ENCODE measurements around the gene TTK.
"Not testable (repeated sequence)": the region's sequence is repeated elsewhere in the genome, so short reads cannot be mapped to it uniquely, and the experiment has no call there.

Gene TTK

DNA sequence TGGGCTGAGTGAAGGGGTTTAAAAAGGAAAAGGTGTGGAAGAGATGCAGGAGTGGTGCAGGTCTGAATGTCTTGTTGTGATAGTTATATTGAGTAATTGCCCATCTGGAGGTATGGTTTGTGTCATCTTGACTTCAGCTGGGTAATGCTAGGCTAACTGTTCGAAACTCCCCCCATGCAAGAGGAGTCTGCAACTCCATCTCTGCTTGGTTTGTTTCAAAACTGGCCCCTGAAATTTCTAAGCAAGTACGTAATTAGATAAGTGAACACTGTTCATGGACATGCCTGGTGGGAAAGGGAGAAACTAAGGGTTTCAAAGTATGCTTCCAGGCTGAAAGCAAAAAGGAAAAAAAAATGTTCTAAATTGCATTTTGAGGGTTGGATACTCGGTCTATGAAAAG, 17.1 kb downstream of the TTK start:
- DNase-seq (ENCODE audit: low spot score): no peak

DNA sequence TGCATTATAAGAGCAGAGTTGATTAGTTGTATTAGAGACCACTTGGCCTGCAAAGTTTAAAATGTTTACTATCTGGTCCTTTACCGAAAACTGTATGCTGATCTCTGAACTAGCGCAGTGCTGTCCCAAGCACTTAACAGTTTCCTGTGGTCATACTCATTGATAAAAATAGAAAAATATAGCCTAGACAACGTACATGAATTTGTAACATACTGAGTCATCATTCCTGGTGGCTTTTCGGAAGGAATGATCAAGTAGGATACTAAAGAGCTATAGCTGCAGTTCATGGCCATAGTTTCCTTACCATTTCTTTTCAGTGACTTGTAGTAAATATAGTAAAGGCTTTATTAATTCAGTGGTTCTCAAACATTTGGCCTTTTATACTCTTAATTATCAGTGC, 18.4 kb downstream of the TTK start:
- DNase-seq (ENCODE audit: low spot score): no peak

DNA sequence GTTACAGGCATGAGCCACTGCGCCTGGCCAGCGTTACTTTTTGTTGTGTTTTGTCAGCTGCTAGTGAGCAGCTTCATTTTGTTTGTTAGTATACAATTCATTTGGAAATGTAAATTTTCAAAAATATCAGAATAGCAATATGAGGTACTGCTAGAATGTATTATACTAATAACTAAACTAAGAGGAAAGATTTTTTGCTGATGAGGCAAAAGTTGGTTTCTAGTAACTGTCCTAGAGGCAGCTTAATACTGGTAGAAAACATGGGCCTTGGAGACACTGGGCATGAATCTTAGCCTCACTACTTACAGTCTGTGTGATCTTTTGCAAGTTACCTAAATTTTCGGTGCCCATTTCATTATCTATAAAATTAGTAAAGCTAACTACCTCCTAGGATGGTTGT, 24.1 kb downstream of the TTK start:
- no peak for DNase-seq (ENCODE audit: low spot score)

DNA sequence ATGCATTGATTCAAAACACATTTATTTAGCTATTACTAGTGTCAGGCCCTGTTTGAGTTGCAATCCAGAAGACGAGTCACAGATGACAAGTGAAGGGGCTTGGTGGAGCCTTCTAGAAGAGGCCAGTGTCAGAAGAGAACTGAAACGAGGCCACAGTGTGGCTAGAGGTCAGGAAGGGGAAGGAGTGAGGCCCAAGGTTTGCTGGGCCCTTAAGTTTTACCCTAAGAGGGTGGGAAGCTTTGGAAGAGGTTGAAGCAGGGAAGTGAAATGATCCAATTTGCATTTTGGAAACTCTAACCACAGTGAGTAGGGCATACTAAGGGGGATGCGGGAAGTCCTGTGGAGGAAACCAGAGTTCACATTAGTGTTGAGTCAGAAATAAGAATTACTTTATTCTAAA, 25.0 kb downstream of the TTK start:
- no peak for DNase-seq (ENCODE audit: low spot score)

DNA sequence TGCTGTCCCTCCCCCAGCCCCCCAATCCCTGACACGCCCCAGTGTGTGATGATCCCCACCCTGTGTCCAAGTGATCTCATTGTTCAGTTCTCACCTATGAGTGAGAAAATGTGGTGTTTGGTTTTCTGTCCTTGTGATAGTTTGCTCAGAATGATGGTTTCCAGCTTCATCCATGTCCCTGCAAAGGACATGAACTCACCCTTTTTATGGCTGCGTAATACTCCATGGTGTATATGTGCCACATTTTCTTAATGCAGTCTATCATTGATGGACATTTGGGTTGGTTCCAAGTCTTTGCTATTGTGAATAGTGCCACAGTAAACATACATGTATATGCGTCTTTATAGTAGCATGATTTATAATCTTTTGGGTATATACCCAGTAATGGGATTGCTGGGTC, 43.8 kb downstream of the TTK start:
- DNase-seq (ENCODE audit: low spot score): not testable (repeated sequence)

DNA sequence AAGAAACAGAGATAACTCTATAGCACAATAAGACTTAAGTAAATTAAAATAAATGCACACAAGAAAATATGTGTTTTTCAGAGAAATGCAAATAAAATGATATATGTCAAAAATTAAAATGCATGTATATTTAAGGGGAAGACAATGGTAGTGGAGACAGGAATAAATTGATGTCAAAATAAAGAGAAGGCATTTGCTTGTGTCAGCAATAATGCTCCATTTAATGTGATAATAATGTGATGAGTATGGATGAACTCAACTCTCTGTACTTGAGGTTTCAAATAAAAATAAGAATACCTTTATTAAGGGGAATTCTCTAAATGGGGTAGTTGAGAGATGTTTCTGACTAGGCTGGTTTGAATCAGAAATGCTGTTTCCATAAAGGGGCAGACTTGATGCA, 56.3 kb downstream of the TTK start:
- DNase-seq (ENCODE audit: low spot score): no peak

DNA sequence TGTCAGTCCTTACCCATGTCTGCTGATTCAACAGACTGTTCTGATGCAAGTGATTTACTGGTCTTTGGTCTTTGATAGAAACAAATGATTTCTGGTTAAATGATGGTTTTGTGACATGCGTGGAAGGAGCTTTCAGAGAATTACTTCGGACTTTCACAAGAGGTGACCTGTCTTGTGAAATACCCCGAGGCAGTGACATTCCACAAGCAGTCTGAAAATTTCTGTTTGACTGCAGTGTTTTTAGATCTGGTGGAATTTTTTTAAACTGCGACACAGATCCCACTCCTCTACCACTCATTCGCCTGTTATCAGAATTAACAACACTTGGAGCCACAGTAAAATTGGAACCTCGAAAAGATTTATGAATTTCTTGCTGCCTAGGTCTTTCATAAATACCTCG, 63.7 kb downstream of the TTK start:
- not testable (repeated sequence) for DNase-seq (ENCODE audit: low spot score)

DNA sequence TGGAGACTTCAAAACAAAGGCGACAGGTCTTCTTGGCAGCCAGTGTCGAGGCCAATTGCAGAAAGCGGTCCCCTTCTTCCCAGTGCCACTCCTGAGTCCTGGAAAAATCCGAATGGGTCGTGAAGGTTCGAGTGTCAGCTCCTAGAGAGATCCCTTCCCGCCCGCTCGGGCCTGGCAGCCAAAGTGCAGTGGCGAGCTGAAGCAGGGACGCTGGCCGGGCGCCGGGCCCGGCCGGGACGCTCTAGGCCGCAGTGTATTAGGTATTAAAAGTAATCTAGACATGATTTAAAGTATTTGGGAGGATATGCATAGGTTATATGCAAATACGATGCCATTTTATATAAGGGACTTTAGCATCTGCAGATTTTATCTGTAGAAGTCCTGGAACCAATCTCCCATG, 66.0 kb downstream of the TTK start:
- DNase-seq (ENCODE audit: low spot score): not testable (repeated sequence)

DNA sequence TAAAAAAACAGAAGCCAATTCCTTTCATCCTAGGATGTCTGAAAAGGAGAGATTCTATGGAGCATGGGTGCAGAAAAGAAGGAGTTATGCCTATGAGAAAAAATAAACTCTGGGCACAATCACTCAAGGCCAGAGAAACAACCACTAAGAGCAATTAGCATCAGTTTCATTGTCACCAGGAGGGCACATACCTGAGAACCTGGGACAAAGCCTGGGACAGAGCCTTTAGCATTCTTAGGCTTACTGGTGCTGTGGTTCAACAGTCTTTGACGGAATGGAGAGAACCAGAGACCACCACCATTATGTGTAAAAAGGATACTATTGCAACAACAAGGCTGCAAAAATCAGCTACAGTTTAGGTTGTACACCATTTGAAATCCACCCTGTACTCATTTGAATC, 72.6 kb downstream of the TTK start:
- DNase-seq (ENCODE audit: low spot score): no peak

DNA sequence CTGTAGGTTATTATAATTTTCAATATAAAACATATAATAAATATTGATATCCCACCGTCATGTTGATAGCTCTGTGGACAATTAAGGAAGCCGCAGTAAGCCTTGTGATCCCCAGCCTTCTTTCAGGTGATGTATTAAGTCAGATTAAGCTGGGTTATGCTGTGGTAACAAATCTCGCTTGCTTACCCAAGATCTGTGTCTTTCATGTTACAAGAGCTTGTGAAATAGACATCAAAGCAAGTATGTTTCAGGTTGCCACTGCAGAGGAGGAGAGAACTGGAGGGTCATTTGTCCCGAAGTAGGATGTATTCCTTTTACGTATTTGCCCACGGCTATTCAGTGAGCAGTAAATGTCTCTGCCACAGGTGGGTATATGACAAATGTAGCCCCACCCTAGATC, 84.2 kb downstream of the TTK start:
- DNase-seq (ENCODE audit: low spot score): no peak

DNA sequence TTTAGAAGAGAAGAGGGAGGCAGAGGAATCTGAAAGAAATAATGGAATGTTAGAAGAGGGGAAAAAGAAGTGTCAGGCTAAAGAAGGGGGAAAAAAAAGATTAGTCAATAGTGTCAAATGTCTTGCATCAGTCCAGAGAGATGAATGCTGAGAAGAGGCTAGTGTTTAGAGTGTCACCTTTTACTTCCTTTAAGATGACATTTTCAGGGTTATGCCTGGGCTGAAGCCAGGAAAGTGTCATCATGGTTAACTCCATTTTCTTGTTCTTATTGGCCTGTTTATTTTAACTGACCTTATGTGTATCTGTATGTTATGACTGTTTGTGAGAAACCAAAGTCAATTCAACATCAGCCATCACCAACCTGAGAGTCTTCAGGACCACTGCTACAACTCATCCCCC, 87.1 kb downstream of the TTK start:
- no peak for DNase-seq (ENCODE audit: low spot score)

Data from putamen (tissue), 1 donor.